ENCODE data around the gene PLCH1.

GRCh38 chr3:155646669-155647068, 98.2 kb downstream of the PLCH1 start:
- TF ChIP-seq CTCF (IDR thresholded peaks at IDR 0.05; ENCODE audit: low read depth, low read length, missing input control) (no peak), YY1 (IDR thresholded peaks at IDR 0.05) (no peak), SP1 (IDR thresholded peaks at IDR 0.05) (no peak), ATF3 (IDR thresholded peaks at IDR 0.05) (no peak), TAF1 (conservative IDR thresholded peaks at IDR 0.05) (no peak), RAD21 (IDR thresholded peaks at IDR 0.05) (no peak), MAX (IDR thresholded peaks at IDR 0.05) (no peak), REST (IDR thresholded peaks at IDR 0.05) (no peak), FOXA1 (IDR thresholded peaks at IDR 0.05) (no peak), JUND (IDR thresholded peaks at IDR 0.05) (no peak), NR2F2 (IDR thresholded peaks at IDR 0.05) (no peak), GABPA (IDR thresholded peaks at IDR 0.05 in 1 of 2, conservative IDR thresholded peaks at IDR 0.05 in 1 of 2) (no peak)
- TF ChIP-seq, protein P1, sequence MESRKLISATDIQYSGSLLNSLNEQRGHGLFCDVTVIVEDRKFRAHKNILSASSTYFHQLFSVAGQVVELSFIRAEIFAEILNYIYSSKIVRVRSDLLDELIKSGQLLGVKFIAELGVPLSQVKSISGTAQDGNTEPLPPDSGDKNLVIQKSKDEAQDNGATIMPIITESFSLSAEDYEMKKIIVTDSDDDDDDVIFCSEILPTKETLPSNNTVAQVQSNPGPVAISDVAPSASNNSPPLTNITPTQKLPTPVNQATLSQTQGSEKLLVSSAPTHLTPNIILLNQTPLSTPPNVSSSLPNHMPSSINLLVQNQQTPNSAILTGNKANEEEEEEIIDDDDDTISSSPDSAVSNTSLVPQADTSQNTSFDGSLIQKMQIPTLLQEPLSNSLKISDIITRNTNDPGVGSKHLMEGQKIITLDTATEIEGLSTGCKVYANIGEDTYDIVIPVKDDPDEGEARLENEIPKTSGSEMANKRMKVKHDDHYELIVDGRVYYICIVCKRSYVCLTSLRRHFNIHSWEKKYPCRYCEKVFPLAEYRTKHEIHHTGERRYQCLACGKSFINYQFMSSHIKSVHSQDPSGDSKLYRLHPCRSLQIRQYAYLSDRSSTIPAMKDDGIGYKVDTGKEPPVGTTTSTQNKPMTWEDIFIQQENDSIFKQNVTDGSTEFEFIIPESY (IDR thresholded peaks at IDR 0.05): no peak
